22Rv1 (cell line): ENCODE results near the gene C17orf100.

ENCODE experiments used
- ZFX ChIP-seq: fragments of 450-650 bp; IDR thresholded peaks from 2 replicates; pipeline ENCODE4 v1.6.1; 2017; ENCODE audit warnings: antibody characterized with exemption, borderline replicate concordance
- TF ChIP-seq, protein P1 (sequence below): fragments of 450-650 bp; IDR thresholded peaks from 2 replicates; pipeline ENCODE4 v1.5.1; 2017; ENCODE audit warnings: mild to moderate bottlenecking

GRCh38 chr17:6640536-6641246 lies 10.9 kb upstream of the C17orf100 start, which contains the start of the genes KIAA0753 and TXNDC17:
- TF ChIP-seq, protein P1, sequence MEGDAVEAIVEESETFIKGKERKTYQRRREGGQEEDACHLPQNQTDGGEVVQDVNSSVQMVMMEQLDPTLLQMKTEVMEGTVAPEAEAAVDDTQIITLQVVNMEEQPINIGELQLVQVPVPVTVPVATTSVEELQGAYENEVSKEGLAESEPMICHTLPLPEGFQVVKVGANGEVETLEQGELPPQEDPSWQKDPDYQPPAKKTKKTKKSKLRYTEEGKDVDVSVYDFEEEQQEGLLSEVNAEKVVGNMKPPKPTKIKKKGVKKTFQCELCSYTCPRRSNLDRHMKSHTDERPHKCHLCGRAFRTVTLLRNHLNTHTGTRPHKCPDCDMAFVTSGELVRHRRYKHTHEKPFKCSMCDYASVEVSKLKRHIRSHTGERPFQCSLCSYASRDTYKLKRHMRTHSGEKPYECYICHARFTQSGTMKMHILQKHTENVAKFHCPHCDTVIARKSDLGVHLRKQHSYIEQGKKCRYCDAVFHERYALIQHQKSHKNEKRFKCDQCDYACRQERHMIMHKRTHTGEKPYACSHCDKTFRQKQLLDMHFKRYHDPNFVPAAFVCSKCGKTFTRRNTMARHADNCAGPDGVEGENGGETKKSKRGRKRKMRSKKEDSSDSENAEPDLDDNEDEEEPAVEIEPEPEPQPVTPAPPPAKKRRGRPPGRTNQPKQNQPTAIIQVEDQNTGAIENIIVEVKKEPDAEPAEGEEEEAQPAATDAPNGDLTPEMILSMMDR: no peak
- no peak for TF ChIP-seq ZFX
